ENCODE results near the gene BCAS1. TPM values are rescaled to one million over a fixed set of nuclear protein-coding genes. Genes with fewer than 3 reads are reported as not detected.

The BCAS1 gene
- total and polyA plus RNA-seq, 10 of the 15 experiments (the other 5 are each of a cell fraction or from before 2014, with no cell fraction given), result 0.21 to 1.4 (median 0.55) TPM

DNA sequence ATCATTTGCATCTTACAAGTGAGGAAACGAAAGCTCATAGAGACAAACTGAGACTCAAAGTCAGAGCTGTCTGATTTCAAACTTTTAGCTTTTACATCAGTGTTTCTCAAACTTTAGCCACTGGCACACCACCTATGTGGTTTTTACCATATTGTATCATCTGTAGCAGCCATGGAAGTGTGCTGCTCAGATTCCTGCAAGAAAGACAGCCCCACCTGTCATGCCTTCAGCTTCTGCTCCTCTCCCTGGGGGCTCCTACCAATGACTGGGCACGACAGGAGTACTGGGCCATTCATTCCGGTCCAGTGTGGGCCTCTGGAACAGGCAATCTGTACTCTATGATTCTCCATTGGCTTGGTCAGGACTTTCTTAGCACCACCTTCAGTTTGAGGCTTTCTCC lies 87.0 kb downstream of the BCAS1 start:
- ChIA-PET POLR2A (no interaction called here), SMC1A (ENCODE audit: uncharacterized antibody, unreplicated experiment) (interaction anchor here (1.1 to 1.9 kb wide), 3 partner anchors 18 to 36 kb away, joined by 3 to 5 read pairs (median 4); no protein-coding TSS in a partner anchor), CTCF (interaction anchor here (0.7 kb wide), 1 partner anchor 29 kb away, joined by 3 read pairs; no protein-coding TSS in a partner anchor), RAD21 (ENCODE audit: unreplicated experiment) (interaction anchor here (0.6 to 1.3 kb wide), 2 partner anchors 79 to 835 kb away, joined by 3 to 5 read pairs; no protein-coding TSS in a partner anchor)
- Histone ChIP-seq H3K9me3 (replicated peaks; ENCODE audit: control insufficient read depth, insufficient read depth, low read length) (peaks cover 3% of the 10 kb centered on the region; the same call in 1 of the 3 replicates), H3K4me1 (ENCODE audit: control insufficient read depth, insufficient read depth, low read length) (no peaks in the 10 kb centered on the region), H3K4me2 (ENCODE audit: control insufficient read depth, insufficient read depth) (no peak overlapping the region), H3K27me3 (replicated peaks in 1 of 2; ENCODE audit: control insufficient read depth in 2 of 2, insufficient read depth in 2 of 2, low read length in 1 of 2) (no peaks in the 10 kb centered on the region; a peak in 1 of 4 replicates), H3K4me3 (no peak overlapping the region), H3K9ac (ENCODE audit: control insufficient read depth, insufficient read depth, low read length) (no peak overlapping the region), H3K36me3 (ENCODE audit: control insufficient read depth in 2 of 2, insufficient read depth in 2 of 2, low read length in 1 of 2) (no peaks in the 10 kb centered on the region), H2AFZ (ENCODE audit: control insufficient read depth, low read depth, low read length) (no peak overlapping the region), H3K27ac (ENCODE audit: control insufficient read depth, insufficient read depth) (no peak overlapping the region), H3K79me2 (ENCODE audit: control insufficient read depth, insufficient read depth, low read length) (no peaks in the 10 kb centered on the region), H4K20me1 (ENCODE audit: control insufficient read depth, insufficient read depth) (no peaks in the 10 kb centered on the region)
- BruUV-seq (replicated peaks), result no TSS peak
- in situ Hi-C loops (cut with MboI) (no loop called here), intact Hi-C loops (cut with micrococcal nuclease; ENCODE audit: unreplicated experiment) (no loop called here)
- FAIRE-seq (no peak), DNase-seq (ENCODE audit: low read depth, low spot score) (no peak), ATAC-seq (no peak)
- TF ChIP-seq CEBPZ (IDR thresholded peaks at IDR 0.05; ENCODE audit: low read depth, low read length), result no peak
- no peak for TF ChIP-seq FOXK2 (IDR thresholded peaks at IDR 0.05)
- peak in 1 of 2 experiments; percentile 75; a peak in 1 of 4 replicates for TF ChIP-seq ETV6 (conservative IDR thresholded peaks at IDR 0.05 in 1 of 2, IDR thresholded peaks at IDR 0.05 in 1 of 2; ENCODE audit: borderline replicate concordance in 1 of 2, low read depth in 1 of 2)
- TF ChIP-seq, protein P1, sequence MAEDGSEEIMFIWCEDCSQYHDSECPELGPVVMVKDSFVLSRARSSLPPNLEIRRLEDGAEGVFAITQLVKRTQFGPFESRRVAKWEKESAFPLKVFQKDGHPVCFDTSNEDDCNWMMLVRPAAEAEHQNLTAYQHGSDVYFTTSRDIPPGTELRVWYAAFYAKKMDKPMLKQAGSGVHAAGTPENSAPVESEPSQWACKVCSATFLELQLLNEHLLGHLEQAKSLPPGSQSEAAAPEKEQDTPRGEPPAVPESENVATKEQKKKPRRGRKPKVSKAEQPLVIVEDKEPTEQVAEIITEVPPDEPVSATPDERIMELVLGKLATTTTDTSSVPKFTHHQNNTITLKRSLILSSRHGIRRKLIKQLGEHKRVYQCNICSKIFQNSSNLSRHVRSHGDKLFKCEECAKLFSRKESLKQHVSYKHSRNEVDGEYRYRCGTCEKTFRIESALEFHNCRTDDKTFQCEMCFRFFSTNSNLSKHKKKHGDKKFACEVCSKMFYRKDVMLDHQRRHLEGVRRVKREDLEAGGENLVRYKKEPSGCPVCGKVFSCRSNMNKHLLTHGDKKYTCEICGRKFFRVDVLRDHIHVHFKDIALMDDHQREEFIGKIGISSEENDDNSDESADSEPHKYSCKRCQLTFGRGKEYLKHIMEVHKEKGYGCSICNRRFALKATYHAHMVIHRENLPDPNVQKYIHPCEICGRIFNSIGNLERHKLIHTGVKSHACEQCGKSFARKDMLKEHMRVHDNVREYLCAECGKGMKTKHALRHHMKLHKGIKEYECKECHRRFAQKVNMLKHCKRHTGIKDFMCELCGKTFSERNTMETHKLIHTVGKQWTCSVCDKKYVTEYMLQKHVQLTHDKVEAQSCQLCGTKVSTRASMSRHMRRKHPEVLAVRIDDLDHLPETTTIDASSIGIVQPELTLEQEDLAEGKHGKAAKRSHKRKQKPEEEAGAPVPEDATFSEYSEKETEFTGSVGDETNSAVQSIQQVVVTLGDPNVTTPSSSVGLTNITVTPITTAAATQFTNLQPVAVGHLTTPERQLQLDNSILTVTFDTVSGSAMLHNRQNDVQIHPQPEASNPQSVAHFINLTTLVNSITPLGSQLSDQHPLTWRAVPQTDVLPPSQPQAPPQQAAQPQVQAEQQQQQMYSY (CRISPR knock-in tag; IDR thresholded peaks at IDR 0.05), result no peak
- no peak for TF ChIP-seq BCL11A (IDR thresholded peaks at IDR 0.05; ENCODE audit: low read depth, low read length)
- TF ChIP-seq ZZZ3 (IDR thresholded peaks at IDR 0.05; ENCODE audit: control insufficient read depth, insufficient read length, low read depth), result no peak
- no peak for TF ChIP-seq ZNF687 (IDR thresholded peaks at IDR 0.05)
- no peak for TF ChIP-seq ESRRA (IDR thresholded peaks at IDR 0.05; ENCODE audit: low read length)
- TF ChIP-seq IRF4 (IDR thresholded peaks at IDR 0.05; ENCODE audit: low read depth, low read length), result no peak
- peak; percentile 67; the same call in 1 of the 2 replicates for TF ChIP-seq NFXL1 (IDR thresholded peaks at IDR 0.05; ENCODE audit: borderline replicate concordance)
- no peak for TF ChIP-seq SIN3A (IDR thresholded peaks at IDR 0.05; ENCODE audit: low read depth, low read length)
- WGBS (ENCODE audit: insufficient coverage, insufficient replicate concordance, low lambda C conversion rate, missing lambda C conversion rate), result 50% methylated on average over 3 of the region's 3 CpGs
